HepG2 (cell line): Measurements from ENCODE around the gene PPM1M. TPM values are rescaled to one million over a fixed set of nuclear protein-coding genes. Genes with fewer than 3 reads are reported as not detected.

Experiments used
- ATAC-seq: fragments of 200-7000 bp; cut with Tn5 transposase; 3 replicates; pipeline ENCODE4 v1.9.1; 2020; ENCODE audit warnings: mild to moderate bottlenecking, moderate library complexity
- BruUV-seq: library from RNA; stranded (reverse); fragments of 400-500 nt; replicated peaks from 2 replicates; lab custom pipeline; 2021; lab: Mats Ljungman, UMichigan
- CTCF ChIA-PET: fragments of 300-600 bp; formaldehyde crosslinking; extraction: SDS; loops from one replicate; lab custom pipeline; 2021; ENCODE audit warnings: low total read pairs, inconsistent platforms, low intra/inter-chr PET ratio; lab: Yijun Ruan, JAX
- POLR2A ChIA-PET: fragments of 350-600 bp; sonication (Branson Sonifier 250); formaldehyde crosslinking; loops from one replicate; lab custom pipeline; 2020; ENCODE audit warnings: antibody characterized with exemption, inconsistent platforms; lab: Yijun Ruan, JAX
- DNase-seq: peaks from one replicate; pipeline ENCODE4 v3.0.0-alpha.2; 2015; ENCODE audit warnings: low spot score
- FAIRE-seq: peaks from 3 replicates; lab custom pipeline; 2011; peaks lifted over from hg19 to GRCh38; lab: Jason Lieb, UNC
- H2AFZ ChIP-seq: one replicate; pipeline ENCODE4 v1.6.1; 2011; ENCODE audit warnings: low read length, inconsistent platforms
- H3K27ac ChIP-seq: fragments of 300-600 bp; 3 replicates; pipeline ENCODE4 v1.8.0; 2011; ENCODE audit warnings: mixed run types, mild to moderate bottlenecking, mixed read lengths, low read length, inconsistent platforms; ENCODE audit not compliant: insufficient read depth; ENCODE audit errors: extremely low read length
- H3K27me3 ChIP-seq, 2 experiments: fragments of 200-600 bp in 1 of 2; 2 replicates in 1 of 2; 3 replicates in 1 of 2; pipeline versions ENCODE4 v1.6.0 to v1.8.0; 2011; ENCODE audit warnings: low read length in 2 of 2, mild to moderate bottlenecking in 2 of 2, moderate library complexity in 2 of 2, inconsistent platforms in 1 of 2; ENCODE audit not compliant: insufficient read depth in 2 of 2, control insufficient read depth in 1 of 2
- H3K36me3 ChIP-seq, 2 experiments: fragments of 200-600 bp in 1 of 2; replicated peaks in 1 of 2; 2 replicates in 1 of 2; 3 replicates in 1 of 2; pipeline versions ENCODE4 v1.5.1 to v1.8.0; 2011; ENCODE audit warnings: low read length in 2 of 2, inconsistent platforms in 1 of 2; ENCODE audit not compliant: insufficient read depth in 2 of 2, control insufficient read depth in 1 of 2
- H3K4me1 ChIP-seq: 2 replicates; pipeline ENCODE4 v1.5.1; 2012; ENCODE audit warnings: low read length, inconsistent platforms; ENCODE audit not compliant: insufficient read depth
- H3K4me2 ChIP-seq: 2 replicates; pipeline ENCODE4 v1.6.0; 2011; ENCODE audit warnings: low read depth, low read length, inconsistent platforms
- H3K4me3 ChIP-seq, 3 experiments: fragments of 200-600 bp in 1 of 3; sonication (generic), shearing (Covaris generic) in 1 of 3; replicated peaks in 1 of 3; 2 replicates each; pipeline ENCODE4 v1.5.1; 2011 to 2016; ENCODE audit warnings: low read length in 3 of 3, inconsistent platforms in 2 of 3, low read depth in 2 of 3, mild to moderate bottlenecking in 2 of 3, control low read depth in 1 of 3, mixed read lengths in 1 of 3; ENCODE audit not compliant: insufficient read depth in 1 of 3
- H3K79me2 ChIP-seq: one replicate; pipeline ENCODE4 v1.6.1; 2011; ENCODE audit warnings: low read length, inconsistent platforms; ENCODE audit not compliant: insufficient read depth
- H3K9ac ChIP-seq: 2 replicates; pipeline ENCODE4 v1.6.0; 2011; ENCODE audit warnings: mild to moderate bottlenecking, low read depth, low read length, inconsistent platforms; ENCODE audit not compliant: insufficient read depth
- H3K9me3 ChIP-seq: 2 replicates; pipeline ENCODE4 v1.5.1; 2012; ENCODE audit warnings: mild to moderate bottlenecking, low read length
- H4K20me1 ChIP-seq: 2 replicates; pipeline ENCODE4 v1.6.0; 2011; ENCODE audit warnings: inconsistent platforms, mild to moderate bottlenecking, low read length, moderate library complexity; ENCODE audit not compliant: insufficient read depth
- ATF7 ChIP-seq, 2 experiments: fragments of 450-650 bp in 1 of 2; sonication (generic) in 1 of 2; formaldehyde crosslinking in 1 of 2; IDR thresholded peaks; 2 replicates each; pipeline versions ENCODE4 v1.4.0 to v1.6.1; 2016 to 2020; ENCODE audit warnings: antibody characterized with exemption in 1 of 2, mild to moderate bottlenecking in 1 of 2, missing genetic modification reagents in 1 of 2
- CAMTA2 ChIP-seq: sonication (generic); formaldehyde crosslinking; IDR thresholded peaks from 2 replicates; pipeline ENCODE4 v1.4.0; 2020; ENCODE audit warnings: mild to moderate bottlenecking, missing genetic modification reagents, borderline replicate concordance
- EEA1 ChIP-seq: sonication (generic); formaldehyde crosslinking; IDR thresholded peaks from 2 replicates; pipeline ENCODE4 v1.5.1; 2020; ENCODE audit warnings: mild to moderate bottlenecking, missing genetic modification reagents, borderline replicate concordance
- SPEN ChIP-seq: sonication (generic); formaldehyde crosslinking; IDR thresholded peaks from 2 replicates; pipeline ENCODE4 v1.5.1; 2020; ENCODE audit warnings: low read depth, mild to moderate bottlenecking, missing genetic modification reagents
- TBP ChIP-seq: sonication (generic); formaldehyde crosslinking; IDR thresholded peaks from 2 replicates; pipeline ENCODE4 v1.5.0; 2020; ENCODE audit warnings: missing genetic modification reagents
- ZNF253 ChIP-seq: sonication (generic); formaldehyde crosslinking; IDR thresholded peaks from 2 replicates; pipeline ENCODE4 v1.8.0; 2022; ENCODE audit warnings: mild to moderate bottlenecking, missing genetic modification reagents, borderline replicate concordance
- ZNF343 ChIP-seq: sonication (generic); formaldehyde crosslinking; IDR thresholded peaks from 2 replicates; pipeline ENCODE4 v1.4.0; 2020; ENCODE audit warnings: mild to moderate bottlenecking, missing genetic modification reagents
- WGBS: methylation state at CpG from one replicate; pipeline ENCODE4 v1.1.6; 2017; ENCODE audit warnings: low lambda C conversion rate; 5-methylcytosine and 5-hydroxymethylcytosine counted together
- in situ Hi-C: cut with HindIII; loops from 2 replicates; pipeline ENCODE4 v1.10.0; 2017; ENCODE audit warnings: low pct_unique_long_range_greater_than_20kb; ENCODE audit not compliant: extremely low pct_ligation_motif_present
- intact Hi-C: fragments of 100-400 bp; cut with micrococcal nuclease; formaldehyde crosslinking; loops from one replicate; pipeline ENCODE4 v1.10.0; 2022; ENCODE audit not compliant: unreplicated experiment
- polyA plus RNA-seq, 8 experiments: library from polyadenylated mRNA; depleted of rRNA in 3 of 8; stranded (reverse) in 7 of 8; unstranded in 1 of 8; fragments of >200 nt; fragmentation: Illumina TruSeq in 4 of 8; extraction: Trizol in 4 of 8; gene quantifications; 2 replicates each; pipeline versions ENCODE4 v1.2.1 to v1.2.3, GENCODE V29; 2011 to 2016; ENCODE audit warnings: low read depth in 4 of 8, missing spikeins in 1 of 8, mixed read lengths in 1 of 8; ENCODE audit not compliant: insufficient read depth in 1 of 8
- total RNA-seq, 5 experiments: library from RNA; depleted of rRNA; stranded (reverse); fragments of >200 nt; fragmentation: Illumina TruSeq; extraction: Trizol; gene quantifications; 2 replicates each; pipeline ENCODE4 v1.2.3, GENCODE V29; 2016; ENCODE audit warnings: low read depth in 1 of 5
- TF ChIP-seq, protein P1 (sequence below): sonication (generic); formaldehyde crosslinking; IDR thresholded peaks from 2 replicates; pipeline ENCODE4 v1.4.0; 2020; ENCODE audit warnings: missing genetic modification reagents, low read depth, mild to moderate bottlenecking, borderline replicate concordance

The PPM1M gene
- total and polyA plus RNA-seq, 2 of the 13 experiments (the other 11 are each of a cell fraction or from before 2014, with no cell fraction given): 2.5 to 5.9 TPM

GRCh38 chr3:52237006-52237656 is 8.4 kb upstream of the PPM1M start:
- in situ Hi-C loops (no loop called here), intact Hi-C loops (loop anchor here (5.0 kb wide), 1 partner anchor 50 kb away; the partner anchor contains the start of gene GLYCTK)
- Histone ChIP-seq H3K79me2 (peaks cover 29% of the 10 kb centered on the region), H3K9me3 (no peaks in the 10 kb centered on the region), H3K4me1 (peaks cover 47% of the 10 kb centered on the region), H3K4me3 (peak overlapping the region; percentile 79 to 100 (median 98)), H3K27ac (peak overlapping the region; percentile 68), H3K4me2 (peak overlapping the region; percentile 80), H3K9ac (peak overlapping the region; percentile 89), H3K36me3 (peaks cover 4 to 16% of the 10 kb centered on the region in 2 experiments), H4K20me1 (peaks cover 16% of the 10 kb centered on the region; the same call in 1 of the 2 replicates), H2AFZ (no peak overlapping the region)
- ATAC-seq: no peak
- no TSS peak for BruUV-seq
- CTCF ChIA-PET: no interaction called here
- no peak for FAIRE-seq
- no peak for DNase-seq
- TF ChIP-seq CAMTA2 (CRISPR knock-in tag) (0 out of 2 replicates have a peak, but pooled peaks have one; percentile 36), TBP (CRISPR knock-in tag) (no peak), SPEN (0 out of 2 replicates have a peak, but pooled peaks have one; percentile 25), ZNF343 (CRISPR knock-in tag) (0 out of 2 replicates have a peak, but pooled peaks have one; percentile 7), ATF7 (IDR thresholded peaks at IDR 0.05) (no peak), ATF7 (CRISPR knock-in tag; IDR thresholded peaks at IDR 0.05) (0 out of 2 replicates have a peak, but pooled peaks have one; percentile 17), EEA1 (CRISPR knock-in tag) (0 out of 2 replicates have a peak, but pooled peaks have one; percentile 55), ZNF253 (CRISPR knock-in tag) (0 out of 2 replicates have a peak, but pooled peaks have one; percentile 33)
- TF ChIP-seq, protein P1, sequence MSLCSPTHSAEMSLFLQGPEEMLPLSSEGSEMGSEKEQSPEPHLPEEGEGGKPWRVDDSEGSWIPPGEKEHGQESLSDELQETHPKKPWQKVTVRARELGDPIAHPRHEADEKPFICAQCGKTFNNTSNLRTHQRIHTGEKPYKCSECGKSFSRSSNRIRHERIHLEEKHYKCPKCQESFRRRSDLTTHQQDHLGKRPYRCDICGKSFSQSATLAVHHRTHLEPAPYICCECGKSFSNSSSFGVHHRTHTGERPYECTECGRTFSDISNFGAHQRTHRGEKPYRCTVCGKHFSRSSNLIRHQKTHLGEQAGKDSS: no peak
- TF ChIP-seq, all 625 proteins: peak for 6
- POLR2A ChIA-PET: interaction anchor here (0.8 to 5.9 kb wide), 19 partner anchors 9 to 299 kb away, joined by 3 to 126 read pairs (median 7); partner anchors contain the start of genes ACY1, GLYCTK, POC1A and PPM1M
- WGBS: 81% methylated on average over 3 of the region's 6 CpGs
- H3K27me3 ChIP-seq: no peaks in the 10 kb centered on the region; a peak in 1 of 5 replicates
